DOHH2 (cell line): ENCODE measurements around the gene UBE2A.

Experiments
- EZH2phosphoT487 ChIP-seq: fragments of 200-600 bp; sonication (generic); IDR thresholded peaks from 2 replicates; pipeline ENCODE4 v1.6.1; 2017; ENCODE audit warnings: borderline replicate concordance, mild to moderate bottlenecking, antibody characterized with exemption, low read length, moderate library complexity, mixed read lengths
- TF ChIP-seq, protein P1 (sequence below): fragments of 200-600 bp; sonication (generic); IDR thresholded peaks from one replicate; pipeline ENCODE4 v1.5.1; 2014; ENCODE audit warnings: antibody characterized with exemption, mild to moderate bottlenecking, low read depth, low read length; ENCODE audit not compliant: poor library complexity, severe bottlenecking

DNA sequence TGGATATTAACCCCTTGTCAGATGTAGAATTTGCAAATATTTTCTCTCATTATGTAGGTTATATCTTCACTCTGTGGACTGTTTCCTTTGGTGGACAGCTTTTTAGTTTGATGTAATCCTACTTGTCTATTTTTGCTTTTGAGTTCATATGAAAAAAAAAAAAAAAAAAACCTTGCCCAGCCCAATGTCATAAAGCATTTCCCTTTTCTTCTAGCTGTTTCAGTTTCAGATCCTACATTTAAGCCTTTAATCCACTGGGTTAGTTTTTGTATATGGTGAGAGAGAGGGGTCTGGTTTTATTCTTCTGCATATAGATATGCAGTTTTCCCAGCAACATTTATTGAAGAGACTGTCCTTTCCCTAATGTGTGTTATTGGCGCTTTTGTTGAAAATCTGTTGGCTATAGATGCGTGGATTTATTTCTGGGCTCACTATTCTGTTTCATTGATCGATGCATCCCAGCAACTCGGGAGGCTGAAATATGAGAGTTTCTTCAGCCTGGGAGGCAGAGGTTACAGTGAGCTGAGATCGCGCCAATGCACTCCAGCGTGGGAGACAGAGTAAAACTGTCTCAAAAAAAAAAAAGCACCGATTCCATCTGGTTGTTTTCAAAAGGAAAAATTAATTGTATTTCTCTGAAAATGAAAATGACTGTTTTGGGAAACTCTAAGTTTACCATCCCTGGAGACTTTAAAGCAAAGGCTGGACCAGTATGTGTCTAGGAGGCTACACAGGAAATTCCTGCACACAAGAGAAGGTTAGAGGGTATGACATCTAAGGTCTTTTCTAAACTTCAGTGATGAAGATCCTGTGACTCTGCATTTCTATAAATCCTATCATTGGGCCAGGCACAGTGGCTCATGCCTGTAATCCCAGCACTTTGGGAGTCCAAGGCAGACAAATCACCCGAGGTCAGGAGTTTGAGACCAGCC, 44.8 kb upstream of the UBE2A start:
- TF ChIP-seq, protein P1, sequence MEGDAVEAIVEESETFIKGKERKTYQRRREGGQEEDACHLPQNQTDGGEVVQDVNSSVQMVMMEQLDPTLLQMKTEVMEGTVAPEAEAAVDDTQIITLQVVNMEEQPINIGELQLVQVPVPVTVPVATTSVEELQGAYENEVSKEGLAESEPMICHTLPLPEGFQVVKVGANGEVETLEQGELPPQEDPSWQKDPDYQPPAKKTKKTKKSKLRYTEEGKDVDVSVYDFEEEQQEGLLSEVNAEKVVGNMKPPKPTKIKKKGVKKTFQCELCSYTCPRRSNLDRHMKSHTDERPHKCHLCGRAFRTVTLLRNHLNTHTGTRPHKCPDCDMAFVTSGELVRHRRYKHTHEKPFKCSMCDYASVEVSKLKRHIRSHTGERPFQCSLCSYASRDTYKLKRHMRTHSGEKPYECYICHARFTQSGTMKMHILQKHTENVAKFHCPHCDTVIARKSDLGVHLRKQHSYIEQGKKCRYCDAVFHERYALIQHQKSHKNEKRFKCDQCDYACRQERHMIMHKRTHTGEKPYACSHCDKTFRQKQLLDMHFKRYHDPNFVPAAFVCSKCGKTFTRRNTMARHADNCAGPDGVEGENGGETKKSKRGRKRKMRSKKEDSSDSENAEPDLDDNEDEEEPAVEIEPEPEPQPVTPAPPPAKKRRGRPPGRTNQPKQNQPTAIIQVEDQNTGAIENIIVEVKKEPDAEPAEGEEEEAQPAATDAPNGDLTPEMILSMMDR: no peak
- TF ChIP-seq EZH2phosphoT487: no peak
